Hair follicle dermal papilla cell (primary cell): ENCODE results near the gene APCS. TPM values are rescaled to one million over a fixed set of nuclear protein-coding genes. Genes with fewer than 3 reads are reported as not detected.

Experiments
- total RNA-seq: library from RNA; depleted of rRNA; stranded (reverse); fragments of >200 nt; gene quantifications from 2 replicates; pipeline ENCODE4 v1.2.3, GENCODE V29; 2012

The APCS gene, protein sequence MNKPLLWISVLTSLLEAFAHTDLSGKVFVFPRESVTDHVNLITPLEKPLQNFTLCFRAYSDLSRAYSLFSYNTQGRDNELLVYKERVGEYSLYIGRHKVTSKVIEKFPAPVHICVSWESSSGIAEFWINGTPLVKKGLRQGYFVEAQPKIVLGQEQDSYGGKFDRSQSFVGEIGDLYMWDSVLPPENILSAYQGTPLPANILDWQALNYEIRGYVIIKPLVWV
- not detected in 2 replicates for total RNA-seq

DNA sequence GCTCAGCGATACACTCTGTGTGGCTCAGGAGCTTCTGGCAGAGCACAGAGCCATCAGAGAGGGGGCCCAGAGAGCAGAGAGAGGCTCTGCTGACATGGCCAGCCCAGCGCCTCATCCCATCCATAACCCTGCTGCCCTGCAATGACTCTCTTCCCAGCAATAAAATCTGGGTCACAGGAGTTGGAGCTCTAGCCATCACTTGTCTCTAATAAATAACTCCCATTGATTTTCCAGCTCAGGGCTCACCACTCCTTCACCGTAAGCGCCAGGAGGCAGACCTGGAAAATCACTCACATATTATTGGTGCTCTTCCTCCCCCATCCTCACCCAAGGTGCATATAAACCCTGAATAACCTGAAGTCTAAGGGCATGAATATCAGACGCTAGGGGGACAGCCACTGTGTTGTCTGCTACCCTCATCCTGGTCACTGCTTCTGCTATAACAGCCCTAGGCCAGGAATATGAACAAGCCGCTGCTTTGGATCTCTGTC, at the start of gene APCS:
APCS (plus strand) TSS at position 366 of the 491 bp plus-strand sequence; CDS start at position 462, 96 bp downstream.

Other genes with a start within 250 kb of the APCS start
- not detected in 2 replicates for gene OR10J4, start 155.6 kb upstream of the APCS start, total RNA-seq
- gene OR10J1, start 148.1 kb upstream of the APCS start, total RNA-seq = not detected in 2 replicates
- gene OR10J5, start 51.8 kb upstream of the APCS start, total RNA-seq = not detected in 2 replicates
- not detected in 2 replicates for gene CRP, start 126.8 kb downstream of the APCS start, total RNA-seq
- gene DUSP23, start 193.1 kb downstream of the APCS start, total RNA-seq = 7.6 and 15.9 TPM in 2 replicates
- not detected in 2 replicates for gene FCRL6, start 214.5 kb downstream of the APCS start, total RNA-seq
- gene SLAMF8, start 239.0 kb downstream of the APCS start, total RNA-seq = 0.24 and 0.49 TPM in 2 replicates